Progenitor cell of endocrine pancreas (in vitro differentiated cells): Measurements from ENCODE around the gene TMPRSS11A. TPM values are rescaled to one million over a fixed set of nuclear protein-coding genes. Genes with fewer than 3 reads are reported as not detected.
A peak's percentile ranks its signal among the peaks of the same experiment; 100 is the strongest.

Source experiments
- DNase-seq: peaks from one replicate; pipeline ENCODE4 v3.0.0; 2021; ENCODE audit warnings: low spot score; ENCODE audit not compliant: unreplicated experiment
- H3K27ac Mint-ChIP-seq: 2 replicates; pipeline ENCODE4 v1.8.0; 2021; ENCODE audit warnings: mild to moderate bottlenecking, moderate library complexity, mixed read lengths
- H3K27me3 Mint-ChIP-seq: 2 replicates; pipeline ENCODE4 v1.8.0; 2021; ENCODE audit warnings: mixed read lengths
- H3K36me3 Mint-ChIP-seq: 2 replicates; pipeline ENCODE4 v1.8.0; 2022; ENCODE audit warnings: mixed read lengths; ENCODE audit not compliant: insufficient read depth
- H3K4me1 Mint-ChIP-seq: 2 replicates; pipeline ENCODE4 v1.8.0; 2021; ENCODE audit warnings: low read depth, mixed read lengths
- H3K4me3 Mint-ChIP-seq: 2 replicates; pipeline ENCODE4 v1.8.0; 2021; ENCODE audit warnings: low read depth, mild to moderate bottlenecking, moderate library complexity, mixed read lengths
- H3K9me3 Mint-ChIP-seq: 2 replicates; pipeline ENCODE4 v1.8.0; 2021; ENCODE audit warnings: low read depth, mixed read lengths
- CTCF ChIP-seq: fragments of 200-600 bp; sonication (generic); IDR thresholded peaks from one replicate; pipeline ENCODE4 v1.5.0; 2021; ENCODE audit warnings: antibody characterized with exemption, mild to moderate bottlenecking; ENCODE audit not compliant: unreplicated experiment
- total RNA-seq: library from RNA; stranded (reverse); gene quantifications from 2 replicates; pipeline ENCODE4 v1.2.1, GENCODE V29; 2021

The TMPRSS11A gene
- total RNA-seq, 1 donor from 2014 or later: not detected

- H3K4me1 Mint-ChIP-seq: peaks cover 1% of the 10 kb centered on the region
- H3K27me3 Mint-ChIP-seq: no peaks in the 10 kb centered on the region
- no peak overlapping the region for H3K4me3 Mint-ChIP-seq
These were observed 22.8 kb downstream of the TMPRSS11A start for GRCh38 chr4:67940506-67940905.

GRCh38 chr4:67939195-67939594 is 24.1 kb downstream of the TMPRSS11A start:
- Mint-ChIP-seq H3K27me3 (no peaks in the 10 kb centered on the region), H3K4me3 (no peak overlapping the region), H3K27ac (no peak overlapping the region), H3K9me3 (peaks cover 17% of the 10 kb centered on the region), H3K4me1 (peaks cover 10% of the 10 kb centered on the region), H3K36me3 (peaks cover 2% of the 10 kb centered on the region)
- DNase-seq: no peak
- no peak for TF ChIP-seq CTCF

More at GRCh38 chr4:67940506-67940905, 22.8 kb downstream of the TMPRSS11A start:
- Mint-ChIP-seq H3K36me3 (peaks cover 2% of the 10 kb centered on the region), H3K27ac (no peak overlapping the region), H3K9me3 (peaks cover 17% of the 10 kb centered on the region)
- TF ChIP-seq CTCF: no peak
- DNase-seq: no peak

GRCh38 chr4:67935888-67936287 is 27.4 kb downstream of the TMPRSS11A start:
- H3K27me3 Mint-ChIP-seq: no peaks in the 10 kb centered on the region
- H3K4me3 Mint-ChIP-seq: no peak overlapping the region
- no peak overlapping the region for H3K27ac Mint-ChIP-seq
- TF ChIP-seq CTCF: no peak
- peaks cover 2% of the 10 kb centered on the region for H3K36me3 Mint-ChIP-seq
- H3K9me3 Mint-ChIP-seq: peaks cover 15% of the 10 kb centered on the region
- no peak for DNase-seq
- peaks cover 17% of the 10 kb centered on the region for H3K4me1 Mint-ChIP-seq

GRCh38 chr4:67934628-67935027 is 28.7 kb downstream of the TMPRSS11A start:
- H3K4me1 Mint-ChIP-seq: peaks cover 17% of the 10 kb centered on the region
- no peak for DNase-seq
- no peak overlapping the region for H3K4me3 Mint-ChIP-seq
- H3K27ac Mint-ChIP-seq: peak overlapping the region; percentile 35
- H3K9me3 Mint-ChIP-seq: peaks cover 15% of the 10 kb centered on the region
- no peak for TF ChIP-seq CTCF
- H3K36me3 Mint-ChIP-seq: peaks cover 2% of the 10 kb centered on the region
- H3K27me3 Mint-ChIP-seq: no peaks in the 10 kb centered on the region

- H3K27ac Mint-ChIP-seq: peak overlapping the region; percentile 1
- no peak for DNase-seq
- peaks cover 8% of the 10 kb centered on the region for H3K9me3 Mint-ChIP-seq
- peaks cover 17% of the 10 kb centered on the region for H3K4me1 Mint-ChIP-seq
- peaks cover 2% of the 10 kb centered on the region for H3K36me3 Mint-ChIP-seq
- H3K4me3 Mint-ChIP-seq: no peak overlapping the region
- no peaks in the 10 kb centered on the region for H3K27me3 Mint-ChIP-seq
- TF ChIP-seq CTCF: no peak
These were observed 29.5 kb downstream of the TMPRSS11A start for GRCh38 chr4:67933755-67934154.
